ENCODE data around the gene PHLPP2. TPM values are rescaled to one million over a fixed set of nuclear protein-coding genes. Genes with fewer than 3 reads are reported as not detected.

The PHLPP2 gene
- total and polyA plus RNA-seq, 10 of the 15 experiments (the other 5 are each of a cell fraction or from before 2014, with no cell fraction given) = 1.0 to 13.2 (median 7.0) TPM

DNA sequence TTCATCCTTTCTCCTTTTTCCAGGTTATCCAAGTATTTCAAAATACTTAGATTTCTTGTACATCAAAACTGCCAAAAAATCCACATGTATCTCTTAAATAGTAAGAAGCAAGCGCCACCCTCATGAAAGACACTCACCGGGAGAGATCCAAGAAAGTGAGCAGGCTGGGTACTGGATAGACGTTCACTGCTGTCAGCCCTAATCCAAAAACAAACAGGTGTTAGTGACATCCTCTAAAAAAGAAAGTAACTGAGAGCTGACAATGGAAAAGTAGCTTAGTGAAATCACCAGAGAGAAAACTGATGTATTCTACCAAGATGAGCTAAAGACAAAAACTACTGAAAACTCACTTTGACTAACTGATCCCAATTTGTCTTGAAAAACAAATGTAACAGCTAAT, 52.4 kb downstream of the PHLPP2 start:
- Histone ChIP-seq H3K4me2 (ENCODE audit: control insufficient read depth, insufficient read depth) (no peak overlapping the region), H3K4me3 (no peak overlapping the region), H3K4me1 (ENCODE audit: control insufficient read depth, insufficient read depth, low read length) (no peaks in the 10 kb centered on the region), H3K27ac (ENCODE audit: control insufficient read depth, insufficient read depth) (no peak overlapping the region), H3K27me3 (replicated peaks in 1 of 2; ENCODE audit: control insufficient read depth in 2 of 2, insufficient read depth in 2 of 2, low read length in 1 of 2) (no peaks in the 10 kb centered on the region), H4K20me1 (ENCODE audit: control insufficient read depth, insufficient read depth) (no peaks in the 10 kb centered on the region), H3K79me2 (ENCODE audit: control insufficient read depth, insufficient read depth, low read length) (no peaks in the 10 kb centered on the region), H2AFZ (ENCODE audit: control insufficient read depth, low read depth, low read length) (no peak overlapping the region), H3K36me3 (ENCODE audit: control insufficient read depth in 2 of 2, insufficient read depth in 2 of 2, low read length in 1 of 2) (no peaks in the 10 kb centered on the region; a peak in 1 of 4 replicates), H3K9me3 (replicated peaks; ENCODE audit: control insufficient read depth, insufficient read depth, low read length) (no peaks in the 10 kb centered on the region; the same call in 2 of the 3 replicates), H3K9ac (ENCODE audit: control insufficient read depth, insufficient read depth, low read length) (no peak overlapping the region)
- ChIA-PET RAD21 (ENCODE audit: unreplicated experiment) (no interaction called here), POLR2A (no interaction called here), SMC1A (ENCODE audit: uncharacterized antibody, unreplicated experiment) (interaction anchor here (0.8 to 2.0 kb wide), 3 partner anchors 49 to 301 kb away, joined by 3 to 6 read pairs (median 4); no protein-coding TSS in a partner anchor), CTCF (interaction anchor here (1.1 to 1.4 kb wide), 2 partner anchors 128 to 289 kb away, joined by 3 read pairs; no protein-coding TSS in a partner anchor)
- DNase-seq (ENCODE audit: low read depth, low spot score) (no peak), FAIRE-seq (no peak), ATAC-seq (no peak)
- intact Hi-C loops (cut with micrococcal nuclease; ENCODE audit: unreplicated experiment) (no loop called here), in situ Hi-C loops (cut with MboI) (no loop called here)
- BruUV-seq (replicated peaks) = no TSS peak
- 89% methylated on average over 3 of the region's 3 CpGs for WGBS (ENCODE audit: insufficient coverage, insufficient replicate concordance, low lambda C conversion rate, missing lambda C conversion rate)
- TF ChIP-seq CBX3 (IDR thresholded peaks at IDR 0.05; ENCODE audit: borderline replicate concordance, low read depth) (no peak), BCL3 (IDR thresholded peaks at IDR 0.05; ENCODE audit: borderline replicate concordance, insufficient read depth, low read depth, low read length, poor library complexity, severe bottlenecking) (no peak), BMI1 (IDR thresholded peaks at IDR 0.05; ENCODE audit: borderline replicate concordance) (no peak), SUPT20H (IDR thresholded peaks at IDR 0.05; ENCODE audit: borderline replicate concordance, control insufficient read depth, low read depth, low read length) (no peak), CHD1 (IDR thresholded peaks at IDR 0.05; ENCODE audit: low read depth, low read length) (no peak), SREBF1 (IDR thresholded peaks at IDR 0.05; ENCODE audit: low read length) (no peak), REST (IDR thresholded peaks at IDR 0.05; ENCODE audit: low read depth, low read length) (no peak), FOXK2 (IDR thresholded peaks at IDR 0.05) (no peak), STAT1 (conservative IDR thresholded peaks at IDR 0.05) (no peak), POLR2AphosphoS5 (IDR thresholded peaks at IDR 0.05; ENCODE audit: low read length) (no peak), USF2 (IDR thresholded peaks at IDR 0.05; ENCODE audit: borderline replicate concordance, low read depth, low read length) (no peak)
- TF ChIP-seq, protein P1, sequence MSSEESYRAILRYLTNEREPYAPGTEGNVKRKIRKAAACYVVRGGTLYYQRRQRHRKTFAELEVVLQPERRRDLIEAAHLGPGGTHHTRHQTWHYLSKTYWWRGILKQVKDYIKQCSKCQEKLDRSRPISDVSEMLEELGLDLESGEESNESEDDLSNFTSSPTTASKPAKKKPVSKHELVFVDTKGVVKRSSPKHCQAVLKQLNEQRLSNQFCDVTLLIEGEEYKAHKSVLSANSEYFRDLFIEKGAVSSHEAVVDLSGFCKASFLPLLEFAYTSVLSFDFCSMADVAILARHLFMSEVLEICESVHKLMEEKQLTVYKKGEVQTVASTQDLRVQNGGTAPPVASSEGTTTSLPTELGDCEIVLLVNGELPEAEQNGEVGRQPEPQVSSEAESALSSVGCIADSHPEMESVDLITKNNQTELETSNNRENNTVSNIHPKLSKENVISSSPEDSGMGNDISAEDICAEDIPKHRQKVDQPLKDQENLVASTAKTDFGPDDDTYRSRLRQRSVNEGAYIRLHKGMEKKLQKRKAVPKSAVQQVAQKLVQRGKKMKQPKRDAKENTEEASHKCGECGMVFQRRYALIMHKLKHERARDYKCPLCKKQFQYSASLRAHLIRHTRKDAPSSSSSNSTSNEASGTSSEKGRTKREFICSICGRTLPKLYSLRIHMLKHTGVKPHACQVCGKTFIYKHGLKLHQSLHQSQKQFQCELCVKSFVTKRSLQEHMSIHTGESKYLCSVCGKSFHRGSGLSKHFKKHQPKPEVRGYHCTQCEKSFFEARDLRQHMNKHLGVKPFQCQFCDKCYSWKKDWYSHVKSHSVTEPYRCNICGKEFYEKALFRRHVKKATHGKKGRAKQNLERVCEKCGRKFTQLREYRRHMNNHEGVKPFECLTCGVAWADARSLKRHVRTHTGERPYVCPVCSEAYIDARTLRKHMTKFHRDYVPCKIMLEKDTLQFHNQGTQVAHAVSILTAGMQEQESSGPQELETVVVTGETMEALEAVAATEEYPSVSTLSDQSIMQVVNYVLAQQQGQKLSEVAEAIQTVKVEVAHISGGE (CRISPR knock-in tag; IDR thresholded peaks at IDR 0.05) = no peak
- TF ChIP-seq, protein P2, sequence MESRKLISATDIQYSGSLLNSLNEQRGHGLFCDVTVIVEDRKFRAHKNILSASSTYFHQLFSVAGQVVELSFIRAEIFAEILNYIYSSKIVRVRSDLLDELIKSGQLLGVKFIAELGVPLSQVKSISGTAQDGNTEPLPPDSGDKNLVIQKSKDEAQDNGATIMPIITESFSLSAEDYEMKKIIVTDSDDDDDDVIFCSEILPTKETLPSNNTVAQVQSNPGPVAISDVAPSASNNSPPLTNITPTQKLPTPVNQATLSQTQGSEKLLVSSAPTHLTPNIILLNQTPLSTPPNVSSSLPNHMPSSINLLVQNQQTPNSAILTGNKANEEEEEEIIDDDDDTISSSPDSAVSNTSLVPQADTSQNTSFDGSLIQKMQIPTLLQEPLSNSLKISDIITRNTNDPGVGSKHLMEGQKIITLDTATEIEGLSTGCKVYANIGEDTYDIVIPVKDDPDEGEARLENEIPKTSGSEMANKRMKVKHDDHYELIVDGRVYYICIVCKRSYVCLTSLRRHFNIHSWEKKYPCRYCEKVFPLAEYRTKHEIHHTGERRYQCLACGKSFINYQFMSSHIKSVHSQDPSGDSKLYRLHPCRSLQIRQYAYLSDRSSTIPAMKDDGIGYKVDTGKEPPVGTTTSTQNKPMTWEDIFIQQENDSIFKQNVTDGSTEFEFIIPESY (IDR thresholded peaks at IDR 0.05) = no peak

Measured in GM12878 (cell line).